Neural crest cell (in vitro differentiated cells): ENCODE results near the gene NFS1. TPM values are rescaled to one million over a fixed set of nuclear protein-coding genes. Genes with fewer than 3 reads are reported as not detected.

Experiments
- DNase-seq: peaks from one replicate; pipeline ENCODE4 v3.0.0; 2021; ENCODE audit warnings: low read depth, mixed read lengths, low spot score
- H3K27ac Mint-ChIP-seq: one replicate; pipeline ENCODE4 v1.8.0; 2021; ENCODE audit warnings: mild to moderate bottlenecking, mixed read lengths; ENCODE audit not compliant: unreplicated experiment
- H3K27me3 Mint-ChIP-seq: 2 replicates; pipeline ENCODE4 v1.8.0; 2021; ENCODE audit warnings: low read depth, mild to moderate bottlenecking, mixed read lengths
- H3K36me3 Mint-ChIP-seq: 2 replicates; pipeline ENCODE4 v1.8.0; 2021; ENCODE audit warnings: low read depth, mild to moderate bottlenecking, mixed read lengths
- H3K4me1 Mint-ChIP-seq: 2 replicates; pipeline ENCODE4 v1.8.0; 2021; ENCODE audit warnings: mixed read lengths
- H3K4me3 Mint-ChIP-seq: one replicate; pipeline ENCODE4 v1.8.0; 2021; ENCODE audit warnings: mild to moderate bottlenecking, mixed read lengths
- H3K9me3 Mint-ChIP-seq: 2 replicates; pipeline ENCODE4 v1.8.0; 2021; ENCODE audit warnings: mixed read lengths
- CTCF ChIP-seq: fragments of 200-600 bp; sonication (generic); conservative IDR thresholded peaks from 2 replicates; pipeline ENCODE4 v1.5.0; 2021; ENCODE audit warnings: antibody characterized with exemption, mild to moderate bottlenecking
- total RNA-seq: library from RNA; stranded (reverse); gene quantifications from 2 replicates; pipeline ENCODE4 v1.2.1, GENCODE V29; 2021

Gene NFS1
- total RNA-seq, 1 donor from 2014 or later: 21.3 TPM

GRCh38 chr20:35618263-35619131 lies 80.7 kb downstream of the NFS1 start:
- DNase-seq: no peak
- H3K4me1 Mint-ChIP-seq: peaks cover 36% of the 10 kb centered on the region
- H3K27ac Mint-ChIP-seq: no peak overlapping the region

More at GRCh38 chr20:35618263-35619131, 80.7 kb downstream of the NFS1 start:
- peaks cover 42% of the 10 kb centered on the region for H3K27me3 Mint-ChIP-seq
- H3K4me3 Mint-ChIP-seq: peak overlapping the region; percentile 96
- no peaks in the 10 kb centered on the region for H3K9me3 Mint-ChIP-seq
- TF ChIP-seq CTCF: no peak
- peaks cover 5% of the 10 kb centered on the region for H3K36me3 Mint-ChIP-seq

Other genes starting within 250 kb of the NFS1 start
- gene CEP250, start 243.8 kb downstream of the NFS1 start, total RNA-seq: 64.5 and 67.7 TPM in 2 replicates
- not detected in 2 replicates for gene C20orf173, start 169.7 kb downstream of the NFS1 start, total RNA-seq
- gene ERGIC3, start 157.3 kb downstream of the NFS1 start, total RNA-seq: 250 and 267 TPM in 2 replicates
- 2.3 and 3.1 TPM in 2 replicates for gene SPAG4, start 83.5 kb downstream of the NFS1 start, total RNA-seq
- 236 and 245 TPM in 2 replicates for gene CPNE1, start 34.5 kb downstream of the NFS1 start, total RNA-seq
- 189 and 191 TPM in 2 replicates for gene RBM12, start 34.5 kb downstream of the NFS1 start, total RNA-seq
- gene ROMO1, start 53 bp upstream of the NFS1 start, total RNA-seq: 151 and 158 TPM in 2 replicates
- gene RBM39, start 42.9 kb upstream of the NFS1 start, total RNA-seq: 333 and 357 TPM in 2 replicates
- gene PHF20, start 72.7 kb upstream of the NFS1 start, total RNA-seq: 53.0 and 57.1 TPM in 2 replicates